ENCODE measurements around the gene ABRACL.
"Not testable (repeated sequence)": the region's sequence is repeated elsewhere in the genome, so short reads cannot be mapped to it uniquely, and the experiment has no call there.

The ABRACL gene

DNA sequence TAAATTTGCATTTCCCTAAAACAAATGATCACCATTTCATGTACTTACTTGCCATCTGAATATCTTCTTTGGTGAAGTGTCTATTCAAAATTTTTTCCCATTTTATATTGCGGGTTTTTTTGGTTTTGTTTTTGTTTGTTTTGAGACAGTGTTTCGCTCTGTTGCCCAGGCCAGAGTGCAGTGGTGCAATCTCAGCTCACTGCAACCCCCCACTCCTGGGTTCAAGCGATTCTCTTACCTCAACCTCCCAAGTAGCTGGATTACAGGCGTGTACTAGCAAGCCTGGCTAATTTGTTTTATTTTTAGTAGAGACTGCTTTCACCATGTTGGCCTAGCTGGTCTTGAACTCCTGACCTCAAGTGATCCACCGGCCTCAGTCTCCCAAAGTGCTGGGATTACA lies 31.4 kb upstream of the ABRACL start:
- Mint-ChIP-seq H3K27me3 (no peaks in the 10 kb centered on the region), H3K9me3 (no peaks in the 10 kb centered on the region), H3K4me1 (ENCODE audit: low read depth) (peaks cover 9% of the 10 kb centered on the region), H3K36me3 (ENCODE audit: low read depth) (no peaks in the 10 kb centered on the region), H3K4me3 (no peak overlapping the region), H3K27ac (no peak overlapping the region)

DNA sequence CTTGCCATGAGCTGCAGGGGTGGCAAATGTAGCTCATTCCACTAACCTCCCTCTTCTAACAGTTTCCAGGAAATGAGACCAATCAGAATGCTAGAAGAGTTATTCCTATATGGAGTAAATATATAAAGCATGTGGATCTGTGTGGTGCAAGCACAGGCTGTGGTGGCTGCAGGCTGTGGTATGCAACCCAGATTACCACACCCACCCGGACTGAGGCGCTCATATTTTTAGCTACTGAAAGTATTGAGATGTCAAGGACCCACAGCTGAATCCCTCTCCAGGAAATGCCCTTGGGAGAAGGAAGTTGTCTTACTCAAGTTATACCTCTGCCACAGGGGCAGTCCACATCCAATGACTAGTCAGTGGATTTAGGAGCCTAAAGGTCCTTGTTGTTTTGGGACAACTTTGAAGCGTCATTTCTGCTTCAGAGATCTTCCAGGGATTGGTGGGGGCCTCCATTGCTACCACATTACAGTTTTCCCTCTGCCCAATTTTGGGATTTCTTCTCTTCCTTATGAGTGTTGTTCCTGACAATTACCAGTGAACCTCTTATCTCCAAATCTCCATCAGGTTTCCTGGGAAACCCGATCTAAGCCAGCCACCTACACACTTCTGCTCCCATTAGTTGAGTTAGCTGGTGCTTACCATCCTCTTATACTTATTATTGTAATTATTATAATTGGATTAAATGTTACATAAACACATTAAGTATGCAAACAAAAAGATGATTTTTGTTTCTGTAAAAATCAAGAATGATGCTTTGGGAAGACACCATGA lies 28.4 kb upstream of the ABRACL start:
- no peaks in the 10 kb centered on the region for H3K4me1 Mint-ChIP-seq (ENCODE audit: low read depth)

DNA sequence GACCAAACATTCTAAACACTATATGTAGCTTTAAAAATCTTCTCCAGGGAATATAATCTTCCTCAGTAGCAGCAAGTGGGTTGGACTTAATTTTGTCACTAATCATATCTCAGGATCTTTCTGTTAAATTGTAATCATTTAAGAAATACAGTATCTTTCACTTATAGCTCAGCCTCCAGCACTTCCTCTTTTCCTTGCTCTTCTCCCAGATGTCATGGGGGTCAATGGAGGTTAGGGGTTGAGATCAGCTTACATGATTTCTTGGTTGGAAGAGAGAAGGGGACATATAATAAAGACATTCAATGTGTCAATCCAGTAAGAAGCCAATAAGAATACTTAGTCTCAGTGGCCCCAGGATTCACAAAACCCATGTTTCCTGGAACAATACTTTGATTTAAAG lies 24.8 kb upstream of the ABRACL start:
- H3K4me3 Mint-ChIP-seq = no peak overlapping the region
- no peaks in the 10 kb centered on the region for H3K36me3 Mint-ChIP-seq (ENCODE audit: low read depth)
- no peaks in the 10 kb centered on the region for H3K9me3 Mint-ChIP-seq

More for the DNA sequence above, 28.4 kb upstream of the ABRACL start:
- no peaks in the 10 kb centered on the region for H3K36me3 Mint-ChIP-seq (ENCODE audit: low read depth)
- no peaks in the 10 kb centered on the region for H3K9me3 Mint-ChIP-seq
- no peaks in the 10 kb centered on the region for H3K27me3 Mint-ChIP-seq
- no peak overlapping the region for H3K4me3 Mint-ChIP-seq
- H3K27ac Mint-ChIP-seq = no peak overlapping the region

DNA sequence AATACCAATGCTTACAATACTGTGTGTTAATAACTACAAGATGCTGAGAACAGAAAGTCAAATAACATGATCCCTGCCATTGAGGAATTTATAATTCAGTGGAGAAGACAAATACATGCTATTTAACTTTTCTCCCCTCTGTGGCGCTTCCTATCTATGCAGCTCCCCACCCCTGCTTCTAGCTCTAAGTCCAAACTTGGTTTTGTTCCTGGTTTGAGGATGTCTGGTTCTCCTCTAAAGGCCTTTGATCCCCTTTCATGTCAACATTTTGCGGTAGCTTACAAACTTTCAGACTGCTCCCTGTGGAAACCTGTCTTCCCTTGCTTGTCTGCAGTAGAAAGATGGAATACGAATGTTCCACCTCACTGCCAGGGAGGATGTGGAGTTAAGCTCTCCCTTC lies 22.1 kb upstream of the ABRACL start:
- Mint-ChIP-seq H3K36me3 (ENCODE audit: low read depth) (no peaks in the 10 kb centered on the region), H3K27me3 (no peaks in the 10 kb centered on the region), H3K27ac (no peak overlapping the region), H3K9me3 (no peaks in the 10 kb centered on the region), H3K4me1 (ENCODE audit: low read depth) (no peaks in the 10 kb centered on the region), H3K4me3 (no peak overlapping the region)

More for the DNA sequence above, 24.8 kb upstream of the ABRACL start:
- Mint-ChIP-seq H3K27ac (no peak overlapping the region), H3K4me1 (ENCODE audit: low read depth) (no peaks in the 10 kb centered on the region), H3K27me3 (no peaks in the 10 kb centered on the region)

DNA sequence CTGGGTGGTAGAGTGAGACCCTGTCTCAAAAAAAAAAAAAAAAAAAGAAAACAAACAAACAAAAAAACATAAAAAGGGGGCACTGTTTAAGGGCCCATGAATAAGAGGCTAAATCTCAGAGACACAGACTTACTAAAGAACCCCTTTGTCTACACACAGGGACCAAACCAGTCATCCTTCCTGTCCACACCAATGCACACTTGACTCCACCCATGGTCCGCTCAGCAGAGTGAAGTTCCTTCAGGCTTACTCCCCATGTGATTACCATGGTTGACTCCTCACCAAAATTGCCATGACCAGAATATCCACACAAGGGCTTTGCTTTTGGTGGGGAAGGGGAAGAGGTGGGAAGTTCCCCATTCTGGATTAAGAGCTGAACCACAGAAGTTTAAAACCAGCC lies 21.1 kb upstream of the ABRACL start:
- Mint-ChIP-seq H3K36me3 (ENCODE audit: low read depth) (no peaks in the 10 kb centered on the region), H3K4me1 (ENCODE audit: low read depth) (no peaks in the 10 kb centered on the region), H3K4me3 (no peak overlapping the region), H3K27me3 (no peaks in the 10 kb centered on the region), H3K27ac (no peak overlapping the region), H3K9me3 (no peaks in the 10 kb centered on the region)

DNA sequence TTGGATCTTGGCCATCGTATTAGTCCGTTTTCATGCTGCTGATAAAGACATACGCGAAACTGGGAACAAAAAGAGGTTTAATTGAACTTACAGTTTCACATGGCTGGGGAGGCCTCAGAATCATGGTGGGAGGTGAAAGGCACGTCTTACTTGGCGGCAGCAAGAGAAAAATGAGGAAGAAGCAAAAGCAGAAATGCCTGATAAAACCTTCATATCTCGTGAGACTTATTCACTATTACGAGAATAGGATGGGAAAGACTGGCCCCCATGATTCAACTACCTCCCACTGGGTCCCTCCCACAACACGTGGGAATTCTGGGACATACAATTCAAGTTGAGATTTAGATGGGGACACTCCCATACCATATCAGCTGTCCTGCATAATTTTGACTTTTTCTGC lies 20.4 kb upstream of the ABRACL start:
- no peaks in the 10 kb centered on the region for H3K4me1 Mint-ChIP-seq (ENCODE audit: low read depth)
- no peak overlapping the region for H3K27ac Mint-ChIP-seq
- H3K27me3 Mint-ChIP-seq = no peaks in the 10 kb centered on the region
- H3K9me3 Mint-ChIP-seq = no peaks in the 10 kb centered on the region
- no peak overlapping the region for H3K4me3 Mint-ChIP-seq
- H3K36me3 Mint-ChIP-seq (ENCODE audit: low read depth) = no peaks in the 10 kb centered on the region

DNA sequence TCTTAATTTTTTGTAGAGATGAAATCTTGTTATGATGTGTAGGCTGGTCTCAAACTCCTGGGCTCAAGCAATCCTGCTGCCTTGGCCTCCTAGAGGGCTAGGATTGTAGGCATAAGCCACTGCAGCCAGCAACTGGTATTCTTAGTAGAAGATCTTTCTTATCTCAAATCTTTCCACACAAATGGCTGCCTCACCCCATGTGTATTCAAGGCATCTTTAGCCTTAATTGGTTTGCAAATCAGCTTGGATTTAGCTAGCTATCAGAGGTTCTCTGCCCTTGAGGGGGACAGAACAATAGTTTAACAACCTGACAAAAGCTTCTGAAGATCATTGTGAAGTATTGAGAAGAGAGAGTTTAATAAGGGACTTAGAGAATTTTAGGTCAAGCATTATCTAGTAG lies 17.9 kb upstream of the ABRACL start:
- Mint-ChIP-seq H3K27ac (no peak overlapping the region), H3K36me3 (ENCODE audit: low read depth) (no peaks in the 10 kb centered on the region), H3K4me3 (no peak overlapping the region), H3K27me3 (no peaks in the 10 kb centered on the region), H3K4me1 (ENCODE audit: low read depth) (no peaks in the 10 kb centered on the region), H3K9me3 (no peaks in the 10 kb centered on the region)

DNA sequence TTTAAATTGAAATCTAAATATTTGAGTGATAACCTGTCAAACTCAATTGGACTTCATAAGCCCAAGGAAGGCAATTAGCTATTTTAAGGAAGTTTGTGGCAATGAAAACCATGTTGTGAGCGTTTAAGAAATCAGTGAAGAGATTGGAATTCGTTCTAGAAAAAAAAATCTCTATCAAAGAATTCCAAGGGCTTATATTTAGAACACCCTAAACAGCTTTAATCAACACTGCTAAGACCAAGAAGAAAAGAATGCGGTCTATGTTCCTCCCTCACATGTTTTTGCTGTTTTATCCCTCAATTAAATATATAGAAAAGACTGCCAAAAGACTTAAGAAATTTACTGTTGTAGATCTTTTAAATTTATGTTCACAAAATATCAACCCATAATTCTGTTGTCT lies 16.6 kb upstream of the ABRACL start:
- no peak overlapping the region for H3K27ac Mint-ChIP-seq
- H3K4me1 Mint-ChIP-seq (ENCODE audit: low read depth) = peaks cover 6% of the 10 kb centered on the region
- H3K4me3 Mint-ChIP-seq = no peak overlapping the region
- no peaks in the 10 kb centered on the region for H3K27me3 Mint-ChIP-seq
- H3K36me3 Mint-ChIP-seq (ENCODE audit: low read depth) = no peaks in the 10 kb centered on the region
- no peaks in the 10 kb centered on the region for H3K9me3 Mint-ChIP-seq

DNA sequence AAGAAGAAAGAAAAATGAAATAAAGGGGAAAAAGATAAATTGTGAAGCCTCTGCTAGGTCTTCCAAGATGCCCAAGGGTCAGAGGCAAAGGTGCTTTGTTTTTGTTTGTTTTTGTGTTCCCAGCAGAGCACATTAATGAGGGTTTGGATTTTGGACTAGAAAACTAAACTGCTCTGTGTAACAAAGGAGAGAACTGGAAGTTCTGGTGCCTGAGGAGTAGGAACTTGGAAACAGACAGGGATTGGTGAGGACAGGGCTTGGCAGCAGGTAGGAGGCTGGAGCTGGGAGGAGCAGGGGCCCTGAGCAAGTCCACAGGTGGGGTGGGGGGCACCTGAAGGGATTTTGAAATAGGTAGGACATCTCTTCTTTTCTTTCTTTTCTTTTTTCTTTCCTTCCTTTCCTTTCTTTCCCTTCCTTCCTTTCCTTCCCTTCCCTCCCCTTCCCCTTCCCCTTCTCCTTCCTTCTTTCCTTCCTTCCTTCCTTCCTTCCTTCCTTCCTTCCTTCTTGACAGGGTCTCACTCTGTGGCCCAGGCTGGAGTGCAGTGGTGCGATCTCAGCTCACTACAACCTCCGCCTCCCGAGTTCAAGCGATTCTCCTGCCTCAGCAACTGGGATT lies 15.3 kb upstream of the ABRACL start:
- H3K4me1 Mint-ChIP-seq (ENCODE audit: low read depth) = peaks cover 6% of the 10 kb centered on the region
- no peak overlapping the region for H3K27ac Mint-ChIP-seq
- no peaks in the 10 kb centered on the region for H3K27me3 Mint-ChIP-seq
- H3K36me3 Mint-ChIP-seq (ENCODE audit: low read depth) = no peaks in the 10 kb centered on the region
- no peaks in the 10 kb centered on the region for H3K9me3 Mint-ChIP-seq
- no peak overlapping the region for H3K4me3 Mint-ChIP-seq

DNA sequence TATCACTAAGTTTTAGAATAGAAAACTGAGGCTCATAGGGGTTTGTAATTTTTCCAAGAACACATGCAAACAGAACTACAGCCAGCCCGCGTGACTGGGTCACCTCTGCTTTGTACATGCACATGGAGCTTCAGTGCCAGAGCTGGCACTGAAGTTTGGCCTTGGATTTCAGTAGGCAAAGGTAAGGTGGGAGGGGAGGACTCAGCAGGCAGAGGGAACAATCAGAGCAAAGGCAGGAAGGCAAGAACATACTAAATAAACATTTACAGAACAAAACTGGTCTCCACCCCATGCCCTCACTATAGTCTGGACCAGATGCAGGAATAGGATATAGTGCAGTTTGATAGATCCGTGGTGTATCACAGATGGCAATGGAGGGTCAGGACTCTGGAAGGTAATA lies 13.6 kb upstream of the ABRACL start:
- H3K27ac Mint-ChIP-seq = no peak overlapping the region
- no peaks in the 10 kb centered on the region for H3K36me3 Mint-ChIP-seq (ENCODE audit: low read depth)
- no peaks in the 10 kb centered on the region for H3K27me3 Mint-ChIP-seq
- peaks cover 6% of the 10 kb centered on the region for H3K4me1 Mint-ChIP-seq (ENCODE audit: low read depth)
- no peaks in the 10 kb centered on the region for H3K9me3 Mint-ChIP-seq
- no peak overlapping the region for H3K4me3 Mint-ChIP-seq

DNA sequence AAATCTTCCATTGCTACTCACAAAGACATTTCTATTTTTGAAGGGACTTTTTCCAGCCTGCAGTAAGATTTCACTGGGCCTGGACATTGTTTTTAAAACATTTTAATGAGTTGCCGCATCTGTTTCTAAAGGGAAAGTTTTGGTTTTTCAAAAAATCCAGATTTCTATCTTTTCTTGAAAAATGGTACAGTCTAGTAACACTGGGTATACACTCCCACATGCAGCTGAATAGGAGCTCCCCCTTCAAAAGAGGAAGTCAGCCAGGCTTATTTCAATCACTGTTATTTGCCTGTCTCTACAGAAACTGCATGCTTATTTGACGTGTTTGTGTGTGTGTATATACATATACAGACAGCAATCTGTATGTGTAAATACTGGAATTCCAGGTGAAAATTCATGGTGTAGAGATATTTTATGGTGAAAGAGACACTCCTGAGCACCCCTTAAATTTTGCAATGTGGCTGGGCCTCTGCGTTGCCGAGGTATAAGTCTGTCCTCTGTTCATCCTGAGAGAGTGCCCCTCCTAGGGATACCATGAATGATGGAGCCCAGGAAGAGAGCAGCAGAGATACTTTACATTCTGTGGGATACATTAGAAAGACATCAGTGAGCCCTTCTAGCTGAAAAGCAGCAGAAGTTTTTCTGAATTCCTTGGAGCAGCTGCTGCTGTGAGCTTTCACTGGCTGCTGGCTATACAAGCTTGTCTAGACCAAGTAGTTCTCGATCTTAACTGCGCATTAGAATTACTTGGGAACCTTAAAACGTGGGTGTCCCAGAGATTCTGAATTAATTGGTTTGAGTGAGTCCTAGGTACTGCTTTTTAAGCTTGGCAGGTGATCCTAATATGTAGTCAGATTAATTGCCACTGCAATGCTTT lies 12.0 kb upstream of the ABRACL start:
- Mint-ChIP-seq H3K9me3 (no peaks in the 10 kb centered on the region), H3K27ac (no peak overlapping the region), H3K4me3 (no peak overlapping the region), H3K36me3 (ENCODE audit: low read depth) (no peaks in the 10 kb centered on the region), H3K27me3 (no peaks in the 10 kb centered on the region), H3K4me1 (ENCODE audit: low read depth) (peaks cover 6% of the 10 kb centered on the region)

DNA sequence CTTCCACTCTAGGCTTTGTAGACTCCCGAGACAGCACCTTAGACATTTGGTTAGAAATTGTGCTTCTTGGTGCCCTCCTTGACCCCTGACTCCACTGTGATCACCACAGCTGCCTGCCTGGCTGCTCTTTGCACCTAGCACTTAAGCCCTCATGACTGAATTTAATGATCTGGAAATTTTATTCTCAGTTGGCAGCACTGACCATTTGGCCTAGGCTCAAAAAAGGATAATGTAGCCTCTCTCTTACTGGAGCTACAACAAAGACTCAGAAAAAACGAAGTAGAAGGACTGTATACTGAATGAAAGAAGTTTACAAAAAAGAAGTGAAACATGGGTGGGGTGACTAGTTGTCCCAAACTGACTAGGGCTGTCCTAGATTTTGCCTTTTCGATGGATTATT lies 11.3 kb upstream of the ABRACL start:
- Mint-ChIP-seq H3K36me3 (ENCODE audit: low read depth) (no peaks in the 10 kb centered on the region), H3K9me3 (no peaks in the 10 kb centered on the region), H3K4me1 (ENCODE audit: low read depth) (peaks cover 6% of the 10 kb centered on the region), H3K27me3 (no peaks in the 10 kb centered on the region), H3K27ac (no peak overlapping the region), H3K4me3 (no peak overlapping the region)

DNA sequence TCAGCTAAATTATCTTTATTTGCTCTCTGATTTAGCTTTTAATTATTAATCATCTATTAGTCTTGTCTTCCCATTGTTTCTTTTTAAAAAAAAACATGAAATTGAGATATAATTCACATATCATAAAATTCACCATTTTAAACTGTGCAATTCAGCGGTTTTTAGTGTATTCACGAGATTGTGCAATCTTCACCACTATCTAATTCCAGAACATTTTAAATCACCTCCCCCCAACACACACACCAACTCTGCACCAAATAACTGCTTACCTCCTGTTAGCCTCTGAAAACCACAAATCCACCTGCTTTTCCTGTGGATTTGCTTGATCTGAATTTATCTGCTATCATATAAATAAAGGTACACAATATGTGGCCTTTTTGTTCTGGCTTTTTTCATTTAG lies 8.8 kb upstream of the ABRACL start:
- Mint-ChIP-seq H3K4me3 (no peak overlapping the region), H3K27me3 (no peaks in the 10 kb centered on the region), H3K9me3 (no peaks in the 10 kb centered on the region), H3K4me1 (ENCODE audit: low read depth) (peaks cover 6% of the 10 kb centered on the region), H3K36me3 (ENCODE audit: low read depth) (no peaks in the 10 kb centered on the region), H3K27ac (no peak overlapping the region)

DNA sequence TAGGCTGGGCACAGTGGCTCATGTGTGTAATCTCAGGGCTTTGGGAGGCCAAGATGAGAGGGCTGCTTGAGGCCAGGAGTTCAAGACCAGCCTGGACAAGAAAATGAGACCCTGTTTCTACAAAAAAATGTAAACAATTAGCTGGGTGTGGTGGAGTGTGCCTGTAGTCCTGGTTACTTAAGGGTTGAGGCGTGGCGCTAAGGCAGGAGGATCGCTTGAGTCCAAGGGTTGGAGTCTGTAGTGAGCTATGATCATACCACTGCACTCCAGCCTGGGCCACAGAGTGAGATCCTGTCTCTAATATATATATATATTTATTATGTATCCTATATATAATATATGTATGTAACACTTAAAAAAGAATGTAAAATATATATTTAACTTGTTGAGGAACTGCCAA lies 7.9 kb upstream of the ABRACL start:
- no peaks in the 10 kb centered on the region for H3K27me3 Mint-ChIP-seq
- no peaks in the 10 kb centered on the region for H3K36me3 Mint-ChIP-seq (ENCODE audit: low read depth)
- no peak overlapping the region for H3K4me3 Mint-ChIP-seq
- no peak overlapping the region for H3K27ac Mint-ChIP-seq
- peaks cover 9% of the 10 kb centered on the region for H3K4me1 Mint-ChIP-seq (ENCODE audit: low read depth)
- H3K9me3 Mint-ChIP-seq = no peaks in the 10 kb centered on the region

DNA sequence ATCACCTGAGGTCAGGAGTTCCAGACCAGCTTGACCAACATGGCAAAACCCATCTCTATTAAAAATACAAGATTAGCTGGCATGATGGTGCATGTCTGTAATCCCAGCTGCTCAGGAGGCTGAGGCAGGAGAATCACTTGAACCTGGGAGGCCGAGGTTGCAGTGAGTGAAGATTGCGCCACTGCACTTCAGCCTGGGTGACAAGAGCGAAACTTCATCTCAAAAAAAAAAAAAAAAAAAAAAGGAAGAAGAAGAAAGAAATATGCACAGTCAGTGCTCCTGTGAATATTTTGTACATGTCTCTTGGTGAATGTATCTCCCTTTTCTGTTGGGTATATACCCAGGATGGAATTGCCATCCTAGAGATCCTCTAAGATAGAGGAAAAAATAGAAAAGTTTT lies 3.1 kb upstream of the ABRACL start:
- H3K27ac Mint-ChIP-seq; H3K9me3 Mint-ChIP-seq; H3K36me3 Mint-ChIP-seq (ENCODE audit: low read depth); H3K27me3 Mint-ChIP-seq; H3K4me3 Mint-ChIP-seq: not testable (repeated sequence)
- H3K4me1 Mint-ChIP-seq (ENCODE audit: low read depth) = peaks cover 13% of the 10 kb centered on the region
